OCI-LY3 (cell line): ENCODE results near the gene GKN1.

ENCODE experiments used
- EZH2phosphoT487 ChIP-seq: fragments of 200-600 bp; shearing (Covaris generic); IDR thresholded peaks from 2 replicates; pipeline ENCODE4 v1.6.1; 2018; ENCODE audit warnings: antibody characterized with exemption, mixed run types, low read depth
- TF ChIP-seq, protein P1 (sequence below): fragments of 200-600, 300-600 bp; sonication (generic); IDR thresholded peaks from 2 replicates; pipeline ENCODE4 v1.5.1; 2014; ENCODE audit warnings: antibody characterized with exemption, low read length, low read depth

DNA sequence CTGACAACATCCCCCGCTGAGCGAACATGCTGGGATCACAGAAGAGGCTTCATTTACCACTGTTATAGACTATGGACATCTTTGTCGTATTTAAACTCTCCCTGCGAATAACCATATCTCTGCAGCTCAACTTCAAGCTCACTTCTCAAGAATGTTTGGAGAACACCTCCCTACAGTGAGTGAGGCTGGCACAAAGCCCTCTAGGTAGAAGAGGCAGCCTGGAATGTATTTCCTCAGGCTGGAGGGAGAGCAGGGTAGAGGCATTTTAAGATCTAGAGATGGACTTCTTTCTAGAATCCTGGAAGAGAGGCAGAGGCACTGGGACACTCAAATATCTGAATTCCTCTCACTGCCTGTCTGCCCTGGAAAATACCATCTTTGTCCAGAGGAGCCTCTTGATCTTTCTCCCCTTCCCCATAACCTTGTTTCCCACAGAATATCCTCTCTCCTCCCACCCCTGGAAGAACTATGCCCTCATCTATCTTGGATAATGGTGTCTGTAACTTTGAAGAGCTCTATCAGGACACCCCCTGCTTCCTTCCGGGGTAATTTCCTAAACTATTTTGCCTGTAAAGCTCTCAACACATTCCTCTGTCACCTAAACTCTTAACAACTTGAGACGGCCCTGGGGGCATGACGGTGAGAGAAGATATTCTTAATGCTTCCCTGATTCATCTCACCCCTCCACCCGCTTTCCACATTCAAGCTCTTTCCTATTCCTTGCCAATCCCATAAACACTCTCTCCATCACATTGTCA, 36.2 kb downstream of the GKN1 start:
- TF ChIP-seq, protein P1, sequence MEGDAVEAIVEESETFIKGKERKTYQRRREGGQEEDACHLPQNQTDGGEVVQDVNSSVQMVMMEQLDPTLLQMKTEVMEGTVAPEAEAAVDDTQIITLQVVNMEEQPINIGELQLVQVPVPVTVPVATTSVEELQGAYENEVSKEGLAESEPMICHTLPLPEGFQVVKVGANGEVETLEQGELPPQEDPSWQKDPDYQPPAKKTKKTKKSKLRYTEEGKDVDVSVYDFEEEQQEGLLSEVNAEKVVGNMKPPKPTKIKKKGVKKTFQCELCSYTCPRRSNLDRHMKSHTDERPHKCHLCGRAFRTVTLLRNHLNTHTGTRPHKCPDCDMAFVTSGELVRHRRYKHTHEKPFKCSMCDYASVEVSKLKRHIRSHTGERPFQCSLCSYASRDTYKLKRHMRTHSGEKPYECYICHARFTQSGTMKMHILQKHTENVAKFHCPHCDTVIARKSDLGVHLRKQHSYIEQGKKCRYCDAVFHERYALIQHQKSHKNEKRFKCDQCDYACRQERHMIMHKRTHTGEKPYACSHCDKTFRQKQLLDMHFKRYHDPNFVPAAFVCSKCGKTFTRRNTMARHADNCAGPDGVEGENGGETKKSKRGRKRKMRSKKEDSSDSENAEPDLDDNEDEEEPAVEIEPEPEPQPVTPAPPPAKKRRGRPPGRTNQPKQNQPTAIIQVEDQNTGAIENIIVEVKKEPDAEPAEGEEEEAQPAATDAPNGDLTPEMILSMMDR, result no peak
- no peak for TF ChIP-seq EZH2phosphoT487
